Spinal cord (tissue), 10 donors: ENCODE results near the gene DEAF1. TPM values are rescaled to one million over a fixed set of nuclear protein-coding genes. Genes with fewer than 3 reads are reported as not detected.
A peak's percentile ranks its signal among the peaks of the same experiment; 100 is the strongest.

ENCODE experiments used
- DNase-seq, 6 donors: peaks; one replicate each; pipeline versions ENCODE4 v3.0.0 to v3.0.0-alpha.2; 2013 to 2015; ENCODE audit warnings: low spot score in 6 of 6, low read depth in 4 of 6
- H3K27ac ChIP-seq: one replicate; pipeline ENCODE4 v1.5.1; 2013; ENCODE audit warnings: low read depth, low read length, control low read depth
- H3K27me3 ChIP-seq: one replicate; pipeline ENCODE4 v1.6.1; 2013; ENCODE audit warnings: low read length; ENCODE audit not compliant: control insufficient read depth, insufficient read depth
- H3K36me3 ChIP-seq: one replicate; pipeline ENCODE4 v1.6.1; 2013; ENCODE audit warnings: low read length; ENCODE audit not compliant: control insufficient read depth, insufficient read depth
- H3K4me1 ChIP-seq: one replicate; pipeline ENCODE4 v1.6.1; 2013; ENCODE audit warnings: low read length; ENCODE audit not compliant: control insufficient read depth, insufficient read depth
- H3K4me3 ChIP-seq: one replicate; pipeline ENCODE4 v1.5.1; 2013; ENCODE audit warnings: low read depth, low read length, control low read depth
- H3K9me3 ChIP-seq: one replicate; pipeline ENCODE4 v1.6.1; 2013; ENCODE audit warnings: low read length; ENCODE audit not compliant: control insufficient read depth, insufficient read depth
- WGBS: methylation state at CpG from one replicate; pipeline ENCODE4 v1.1.5; 2013; ENCODE audit warnings: missing lambda C conversion rate; ENCODE audit not compliant: insufficient coverage; 5-methylcytosine and 5-hydroxymethylcytosine counted together
- polyA plus RNA-seq, 2 donors: library from polyadenylated mRNA; unstranded; fragments of 120-200 nt; gene quantifications; one replicate each; pipeline ENCODE4 v1.2.1, GENCODE V29; 2013; ENCODE audit not compliant: insufficient read length in 2 of 2
- total RNA-seq, 2 donors: library from RNA; depleted of rRNA in 1 of 2; stranded (reverse); fragments of 120-200 nt in 1 of 2; fragments of >200 nt in 1 of 2; gene quantifications; one replicate each; pipeline versions ENCODE4 v1.2.3 to v1.2.4, GENCODE V29; 2013 to 2014
- donor health status: healthy.

Gene DEAF1
- total and polyA plus RNA-seq, 4 donors = 45.3 to 242 (median 154) TPM

DNA sequence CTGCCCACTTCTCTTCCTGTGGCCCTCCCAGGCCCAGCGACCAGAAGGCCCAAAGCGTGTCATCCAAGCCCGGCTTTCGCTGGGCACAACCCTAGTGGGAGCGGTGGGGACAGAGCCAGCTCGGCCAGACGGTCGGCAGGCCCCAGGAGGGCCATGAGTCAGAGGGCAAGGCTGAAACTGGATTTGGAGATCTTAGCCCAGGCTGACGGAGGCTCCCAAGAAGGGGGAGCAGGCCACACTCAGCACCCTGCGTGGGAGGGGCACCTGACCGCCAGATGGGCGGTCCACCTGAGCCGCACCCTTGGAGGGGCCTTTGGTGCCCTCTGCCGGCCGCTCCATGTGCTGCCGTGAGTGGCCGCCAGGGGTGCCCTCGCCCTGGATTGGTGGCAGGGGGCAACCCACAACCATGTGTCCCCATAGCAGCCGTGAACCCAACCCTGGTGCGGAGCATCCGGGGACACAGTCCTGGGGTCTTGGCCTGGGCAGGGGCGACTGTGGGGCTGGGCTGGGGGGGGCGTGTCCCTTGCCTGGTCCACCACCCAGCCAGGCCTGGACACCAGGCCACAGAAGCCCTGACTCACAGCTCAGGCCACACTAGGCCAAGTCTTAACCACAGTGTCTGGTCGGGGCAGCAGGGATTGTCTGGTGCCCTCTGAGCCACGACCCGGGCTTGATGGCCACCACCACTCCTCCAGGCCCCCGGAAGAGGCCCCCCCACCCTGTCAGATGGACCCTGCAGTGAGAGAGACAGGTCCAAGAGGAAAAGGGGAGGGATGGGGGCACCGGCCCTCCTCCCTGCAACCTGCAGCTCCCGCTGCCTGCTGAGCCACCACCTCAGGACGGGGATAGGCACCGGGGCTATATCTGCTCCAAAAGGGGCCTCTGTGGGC is 33.1 kb upstream of the DEAF1 start:
- peak overlapping the region; percentile 91 for H3K27ac ChIP-seq

DNA sequence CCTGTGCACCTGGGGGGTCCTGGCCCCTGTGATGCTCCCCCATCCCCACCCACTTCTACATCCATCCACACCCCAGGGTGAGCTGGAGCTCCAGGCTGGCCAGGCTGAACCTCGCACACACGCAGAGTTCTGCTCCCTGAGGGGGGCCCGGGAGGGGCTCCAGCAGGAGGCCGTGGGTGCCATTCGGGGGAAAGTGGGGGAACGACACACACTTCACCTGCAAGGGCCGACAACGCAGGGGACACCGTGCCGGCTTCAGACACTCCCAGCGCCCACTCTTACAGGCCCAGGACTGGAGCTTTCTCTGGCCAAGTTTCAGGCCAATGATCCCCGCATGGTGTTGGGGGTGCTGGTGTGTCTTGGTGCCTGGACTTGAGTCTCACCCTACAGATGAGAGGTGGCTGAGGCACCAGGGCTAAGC is 32.3 kb upstream of the DEAF1 start:
- H3K4me3 ChIP-seq = no peak overlapping the region
- no peaks in the 10 kb centered on the region for H3K9me3 ChIP-seq
- H3K4me1 ChIP-seq = peaks cover 43% of the 10 kb centered on the region
- H3K36me3 ChIP-seq = no peaks in the 10 kb centered on the region
- WGBS = 87% methylated on average over 12 of the region's 12 CpGs
- no peak overlapping the region for H3K27ac ChIP-seq
- no peak for DNase-seq
- H3K27me3 ChIP-seq = peaks cover 53% of the 10 kb centered on the region

More for the DNA sequence above, 33.1 kb upstream of the DEAF1 start:
- 38% methylated on average over 25 of the region's 31 CpGs for WGBS
- H3K9me3 ChIP-seq = no peaks in the 10 kb centered on the region
- DNase-seq = peak in 2 of 6 donors; percentile 55 to 68
- H3K27me3 ChIP-seq = peaks cover 46% of the 10 kb centered on the region
- H3K36me3 ChIP-seq = no peaks in the 10 kb centered on the region
- H3K4me1 ChIP-seq = peaks cover 43% of the 10 kb centered on the region
- no peak overlapping the region for H3K4me3 ChIP-seq

DNA sequence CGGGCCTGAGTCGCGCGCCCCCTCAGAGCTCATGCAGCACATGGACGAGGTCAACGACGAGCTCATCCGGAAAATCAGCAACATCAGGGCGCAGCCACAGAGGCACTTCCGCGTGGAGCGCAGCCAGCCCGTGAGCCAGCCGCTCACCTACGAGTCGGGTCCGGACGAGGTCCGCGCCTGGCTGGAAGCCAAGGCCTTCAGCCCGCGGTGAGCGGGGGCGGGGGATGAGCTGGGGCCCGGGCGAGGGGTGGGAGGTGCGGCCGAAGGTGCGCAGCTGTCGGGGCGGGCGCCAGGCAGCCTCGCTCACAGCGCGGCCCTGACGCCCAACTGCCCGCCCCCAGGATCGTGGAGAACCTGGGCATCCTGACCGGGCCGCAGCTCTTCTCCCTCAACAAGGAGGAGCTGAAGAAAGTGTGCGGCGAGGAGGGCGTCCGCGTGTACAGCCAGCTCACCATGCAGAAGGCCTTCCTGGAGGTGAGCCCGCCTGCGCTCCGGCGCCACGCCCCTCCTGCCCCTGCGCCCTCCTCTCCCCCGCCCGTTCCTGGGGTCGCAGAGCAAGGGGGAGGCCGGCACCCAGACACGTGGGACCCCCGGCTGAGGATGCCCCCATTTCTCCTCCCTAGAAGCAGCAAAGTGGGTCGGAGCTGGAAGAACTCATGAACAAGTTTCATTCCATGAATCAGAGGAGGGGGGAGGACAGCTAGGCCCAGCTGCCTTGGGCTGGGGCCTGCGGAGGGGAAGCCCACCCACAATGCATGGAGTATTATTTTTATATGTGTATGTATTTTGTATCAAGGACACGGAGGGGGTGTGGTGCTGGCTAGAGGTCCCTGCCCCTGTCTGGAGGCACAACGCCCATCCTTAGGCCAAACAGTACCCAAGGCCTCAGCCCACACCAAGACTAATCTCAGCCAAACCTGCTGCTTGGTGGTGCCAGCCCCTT is 31.5 kb upstream of the DEAF1 start:
- no peak overlapping the region for H3K27ac ChIP-seq
- no peaks in the 10 kb centered on the region for H3K36me3 ChIP-seq
- 6% methylated on average over 53 of the region's 61 CpGs for WGBS
- H3K27me3 ChIP-seq = peaks cover 60% of the 10 kb centered on the region
- DNase-seq = peak in 1 of 6 donors; percentile 38
- no peaks in the 10 kb centered on the region for H3K9me3 ChIP-seq
- H3K4me3 ChIP-seq = no peak overlapping the region
- peaks cover 50% of the 10 kb centered on the region for H3K4me1 ChIP-seq

DNA sequence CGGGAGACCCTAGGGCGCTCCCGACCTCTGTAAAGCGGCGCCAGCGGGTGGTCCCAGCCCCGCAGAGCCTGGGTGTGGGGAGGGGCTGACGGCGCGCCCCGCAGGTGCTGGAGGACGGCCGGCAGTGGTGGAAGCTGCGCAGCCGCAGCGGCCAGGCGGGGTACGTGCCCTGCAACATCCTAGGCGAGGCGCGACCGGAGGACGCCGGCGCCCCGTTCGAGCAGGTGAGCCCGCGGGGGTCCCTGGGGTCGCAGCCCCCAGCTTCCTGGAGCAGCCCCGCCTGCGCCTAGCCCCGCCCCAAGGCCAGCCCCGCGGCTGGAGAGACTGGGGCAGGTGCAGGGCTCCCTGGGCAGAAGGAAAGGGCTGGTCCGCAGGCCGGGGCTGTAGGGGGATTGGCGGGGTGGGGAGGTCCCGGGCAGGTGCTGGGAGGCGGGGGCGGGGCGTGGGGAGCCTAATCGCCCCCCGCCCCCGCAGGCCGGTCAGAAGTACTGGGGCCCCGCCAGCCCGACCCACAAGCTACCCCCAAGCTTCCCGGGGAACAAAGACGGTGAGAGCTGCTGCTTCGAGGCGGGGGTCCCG is 30.7 kb upstream of the DEAF1 start:
- 2% methylated on average over 30 of the region's 53 CpGs for WGBS
- Histone ChIP-seq H3K9me3 (no peaks in the 10 kb centered on the region), H3K4me1 (peaks cover 58% of the 10 kb centered on the region), H3K27ac (no peak overlapping the region), H3K4me3 (no peak overlapping the region), H3K27me3 (peaks cover 68% of the 10 kb centered on the region), H3K36me3 (no peaks in the 10 kb centered on the region)
- DNase-seq = peak in 1 of 6 donors; percentile 39

DNA sequence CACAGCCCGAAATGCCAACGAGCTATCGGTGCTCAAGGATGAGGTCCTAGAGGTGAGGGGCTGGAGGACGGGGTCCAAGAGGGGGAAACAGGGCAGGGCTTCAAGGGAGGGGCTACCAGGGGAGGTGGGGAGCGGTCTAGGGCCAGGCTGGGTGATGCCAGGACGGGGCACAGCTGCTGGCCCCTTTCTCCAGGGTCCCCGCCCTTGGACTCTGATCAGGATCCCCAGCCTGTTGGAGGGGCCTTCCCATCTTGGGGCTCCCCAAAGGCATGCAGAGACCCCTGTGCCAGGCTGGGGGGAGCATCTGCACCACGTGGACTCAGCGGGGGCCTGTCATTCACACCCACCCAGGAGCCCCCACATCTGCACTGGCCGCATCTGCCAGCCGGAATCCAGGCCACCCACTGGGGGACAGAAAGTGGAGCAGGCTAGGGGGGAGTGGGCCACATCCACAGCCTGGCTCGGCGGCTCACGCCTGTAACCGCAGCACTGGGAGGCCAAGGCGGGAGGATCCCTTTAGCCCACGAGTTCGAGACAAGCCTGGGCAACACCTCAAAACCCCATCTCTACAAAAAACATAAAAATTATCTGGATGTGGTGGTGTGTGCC is 29.9 kb upstream of the DEAF1 start:
- no peak for DNase-seq
- H3K27ac ChIP-seq = no peak overlapping the region
- no peaks in the 10 kb centered on the region for H3K36me3 ChIP-seq
- H3K4me1 ChIP-seq = peaks cover 56% of the 10 kb centered on the region
- H3K27me3 ChIP-seq = peaks cover 75% of the 10 kb centered on the region
- no peaks in the 10 kb centered on the region for H3K9me3 ChIP-seq
- no peak overlapping the region for H3K4me3 ChIP-seq
- WGBS = 53% methylated on average over 10 of the region's 18 CpGs

DNA sequence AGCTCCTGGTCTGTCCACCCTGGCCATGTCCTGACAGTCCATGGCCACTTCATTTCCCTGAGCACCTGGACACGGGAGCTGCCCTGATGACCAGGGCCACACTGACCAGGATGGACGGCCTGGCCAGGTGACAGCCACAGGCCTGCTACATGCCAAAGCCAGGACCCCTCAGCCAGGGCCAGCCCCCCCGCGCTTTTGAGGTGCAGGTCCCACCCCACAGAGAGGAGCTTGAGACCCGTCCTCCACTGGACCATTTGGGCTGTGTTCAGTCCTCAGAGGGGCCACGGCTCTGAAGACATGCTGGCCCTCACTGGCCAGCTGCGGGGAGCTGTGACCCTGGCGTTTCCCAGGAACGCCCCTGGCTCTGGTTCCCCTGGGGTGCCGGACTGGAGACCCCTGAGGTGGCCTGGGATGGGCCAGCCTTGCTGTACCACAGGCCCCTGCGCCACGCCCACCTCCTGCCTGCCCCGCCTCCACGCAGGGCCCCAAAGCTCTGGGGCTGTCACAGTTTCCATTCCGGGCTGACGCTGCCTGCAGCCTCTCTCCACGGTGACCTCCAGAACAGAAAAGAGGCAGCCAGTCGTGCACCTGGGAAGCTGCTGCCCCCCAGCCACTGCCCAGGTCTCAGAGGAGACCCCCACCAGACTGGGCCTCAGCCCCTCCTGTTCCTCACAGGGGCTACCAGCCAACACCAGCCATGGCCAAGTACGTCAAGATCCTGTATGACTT is 29.2 kb upstream of the DEAF1 start:
- Histone ChIP-seq H3K4me3 (no peak overlapping the region), H3K4me1 (peaks cover 50% of the 10 kb centered on the region), H3K27ac (no peak overlapping the region), H3K27me3 (peaks cover 82% of the 10 kb centered on the region), H3K36me3 (no peaks in the 10 kb centered on the region), H3K9me3 (no peaks in the 10 kb centered on the region)
- WGBS = 51% methylated on average over 19 of the region's 19 CpGs
- no peak for DNase-seq

DNA sequence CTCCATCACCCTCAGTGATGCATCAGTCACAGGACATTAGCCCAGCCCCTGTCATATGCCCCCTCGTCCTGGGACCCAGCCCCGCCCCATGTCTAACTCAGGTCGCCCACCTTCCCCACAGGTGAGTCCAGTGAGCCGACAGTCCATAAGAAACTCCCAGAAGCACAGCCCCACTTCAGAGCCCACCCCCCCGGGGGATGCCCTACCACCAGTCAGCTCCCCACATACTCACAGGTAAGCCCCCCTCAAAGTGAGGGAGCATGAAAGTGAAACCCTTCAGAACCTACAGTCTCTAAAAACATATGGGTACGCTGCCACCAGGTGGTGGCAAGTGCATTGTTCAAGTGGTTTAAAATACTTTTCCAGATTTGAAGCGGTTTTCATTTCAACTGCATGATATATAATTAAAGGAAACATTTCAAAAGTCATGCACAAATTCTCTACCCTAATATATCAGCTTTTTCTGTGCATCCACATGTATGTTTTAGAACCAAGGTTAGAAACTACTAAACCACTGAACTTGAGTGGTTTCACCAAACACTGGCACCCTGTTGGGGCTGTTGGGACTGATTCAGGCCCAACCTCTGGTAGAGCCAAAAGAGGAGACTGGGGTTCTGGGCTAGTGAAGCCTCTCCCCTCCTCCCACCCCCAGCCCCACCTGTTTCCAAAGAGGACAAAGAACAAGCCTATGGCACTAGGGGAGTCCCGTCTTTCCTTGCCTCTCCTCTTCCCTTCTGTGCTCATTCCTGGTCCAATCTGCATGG is 28.3 kb upstream of the DEAF1 start:
- Histone ChIP-seq H3K4me3 (no peak overlapping the region), H3K4me1 (peaks cover 40% of the 10 kb centered on the region), H3K9me3 (no peaks in the 10 kb centered on the region), H3K36me3 (no peaks in the 10 kb centered on the region), H3K27ac (no peak overlapping the region), H3K27me3 (peaks cover 82% of the 10 kb centered on the region)
- DNase-seq = peak in 2 of 6 donors; percentile 66
- 74% methylated on average over 4 of the region's 8 CpGs for WGBS

DNA sequence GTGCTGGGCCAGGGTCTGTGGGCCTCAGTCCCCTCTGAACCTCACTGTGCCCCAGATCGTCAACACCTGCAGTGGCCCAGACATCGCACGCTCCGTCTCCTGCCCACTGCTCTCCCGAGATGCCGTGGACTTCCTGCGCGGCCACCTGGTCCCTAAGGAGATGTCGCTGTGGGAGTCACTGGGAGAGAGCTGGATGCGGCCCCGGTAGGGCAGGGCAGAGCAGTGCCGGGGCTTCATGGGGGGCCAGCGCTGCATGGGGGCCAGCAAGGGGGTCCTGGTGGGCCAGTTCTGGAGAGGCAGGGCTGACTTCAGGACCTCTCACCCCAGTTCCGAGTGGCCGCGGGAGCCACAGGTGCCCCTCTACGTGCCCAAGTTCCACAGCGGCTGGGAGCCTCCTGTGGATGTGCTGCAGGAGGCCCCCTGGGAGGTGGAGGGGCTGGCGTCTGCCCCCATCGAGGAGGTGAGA is 27.4 kb upstream of the DEAF1 start:
- H3K36me3 ChIP-seq = no peaks in the 10 kb centered on the region
- no peak for DNase-seq
- 66% methylated on average over 13 of the region's 20 CpGs for WGBS
- H3K27me3 ChIP-seq = peaks cover 78% of the 10 kb centered on the region
- no peak overlapping the region for H3K27ac ChIP-seq
- no peak overlapping the region for H3K4me3 ChIP-seq
- no peaks in the 10 kb centered on the region for H3K9me3 ChIP-seq
- H3K4me1 ChIP-seq = peaks cover 31% of the 10 kb centered on the region
